T1000 (cell line): ENCODE results near the gene CUX1.
"Not testable (repeated sequence)": the region's sequence is repeated elsewhere in the genome, so short reads cannot be mapped to it uniquely, and the experiment has no call there.

ENCODE experiments used
- DNase-seq: peaks from one replicate; lab custom pipeline; 2025; ENCODE audit warnings: mixed read lengths; lab: John Stamatoyannopoulos, UW

CUX1 gene

DNA sequence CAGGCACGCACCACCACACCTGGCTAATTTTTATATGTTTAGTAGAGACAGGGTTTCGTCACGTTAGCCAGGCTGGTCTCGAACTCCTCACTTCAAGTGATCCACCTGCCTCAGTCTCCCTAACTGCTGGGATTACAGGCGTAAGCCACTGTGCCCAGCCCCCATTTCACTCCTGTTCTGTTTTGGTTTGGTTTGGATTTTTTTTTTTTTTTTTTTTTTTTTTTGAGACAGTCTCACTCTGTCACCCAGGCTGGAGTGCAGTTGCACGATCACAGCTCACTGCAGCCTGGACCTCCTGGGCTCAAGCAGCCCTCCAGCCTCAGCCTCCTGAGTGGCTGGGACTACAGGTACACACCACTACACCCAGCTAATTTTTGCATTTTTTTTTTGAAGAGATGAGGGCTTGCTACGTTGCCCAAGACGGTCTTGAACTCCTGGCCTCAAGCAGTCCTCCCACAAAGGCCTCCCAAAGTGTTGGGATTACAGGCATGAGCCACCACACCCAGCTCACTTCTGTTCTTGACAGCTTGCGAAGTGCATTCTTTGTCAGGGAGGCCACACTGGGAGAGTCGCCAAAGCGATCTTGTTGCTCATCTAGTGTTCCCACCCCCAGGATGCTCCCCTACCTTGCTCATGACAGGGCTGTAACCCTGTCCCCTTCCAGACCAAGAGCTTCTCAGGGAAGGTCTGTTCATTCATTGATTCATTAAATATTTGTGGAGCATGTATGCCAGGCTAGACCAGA, 229.1 kb downstream of the CUX1 start:
- DNase-seq, result no peak

DNA sequence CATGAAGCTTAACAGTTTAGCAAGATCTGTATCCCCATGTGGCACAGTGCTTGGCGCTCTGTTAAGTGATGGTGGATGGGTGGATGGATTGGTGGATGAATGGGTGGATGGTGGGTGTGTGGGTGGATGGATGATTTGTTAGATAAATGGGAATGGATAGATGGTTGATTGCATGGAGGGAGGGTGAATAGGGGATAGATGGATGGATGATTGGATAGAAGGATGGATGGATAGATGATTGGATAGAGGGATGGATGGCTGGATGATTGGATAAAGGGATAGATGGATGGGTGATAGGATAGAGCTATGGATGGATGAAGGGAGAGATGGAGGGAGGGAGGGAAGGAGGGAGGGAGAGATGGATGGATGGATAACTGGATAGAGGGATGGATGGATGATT, 229.7 kb downstream of the CUX1 start:
- no peak for DNase-seq

DNA sequence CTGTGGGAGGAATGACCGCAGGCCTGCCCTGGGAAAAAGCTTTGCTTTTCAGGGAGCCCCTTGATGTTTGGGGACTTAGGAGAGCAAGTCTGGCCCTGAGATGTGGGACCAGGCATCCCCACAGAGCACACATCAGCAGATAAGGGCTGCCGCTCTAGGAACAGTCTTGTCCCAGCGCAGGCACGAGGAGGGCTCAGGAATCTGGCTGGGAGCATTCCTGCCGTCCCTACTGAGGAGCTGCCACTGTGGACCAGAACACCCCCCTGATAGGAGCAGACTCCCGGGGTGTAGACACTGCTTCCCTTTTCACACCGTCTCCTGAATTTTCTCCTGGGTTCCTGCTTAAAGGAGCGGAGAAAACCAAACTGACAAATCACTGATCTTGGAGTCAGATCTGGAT, 232.3 kb downstream of the CUX1 start:
- no peak for DNase-seq

DNA sequence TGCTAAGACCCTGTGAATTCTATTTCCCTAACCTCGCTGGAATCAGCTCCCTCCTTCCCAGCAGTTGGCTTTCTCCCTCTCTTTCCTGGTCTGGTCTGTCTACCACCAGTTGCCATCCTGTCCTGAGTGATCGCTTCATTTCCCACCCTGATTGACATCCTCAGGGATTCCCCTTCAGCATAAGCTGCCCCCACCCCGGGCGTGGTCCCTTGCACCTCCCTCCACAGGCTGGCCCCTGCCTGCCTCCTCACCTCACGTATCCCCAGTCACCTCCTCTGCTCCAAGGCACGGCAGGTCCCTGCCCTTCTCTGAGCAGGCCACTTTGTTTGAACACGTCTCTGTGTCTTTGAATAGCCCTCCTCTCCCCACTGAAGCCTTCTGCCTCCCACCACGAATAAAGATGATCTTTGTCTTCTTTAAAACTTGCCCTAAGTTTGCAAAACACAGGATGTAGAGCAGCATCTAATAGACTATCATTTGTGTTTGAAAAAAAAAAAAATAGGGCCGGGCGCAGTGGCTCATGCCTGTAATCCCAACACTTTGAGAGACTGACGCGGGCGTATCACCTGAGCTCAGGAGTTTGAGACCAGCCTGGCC, 233.5 kb downstream of the CUX1 start:
- no peak for DNase-seq

DNA sequence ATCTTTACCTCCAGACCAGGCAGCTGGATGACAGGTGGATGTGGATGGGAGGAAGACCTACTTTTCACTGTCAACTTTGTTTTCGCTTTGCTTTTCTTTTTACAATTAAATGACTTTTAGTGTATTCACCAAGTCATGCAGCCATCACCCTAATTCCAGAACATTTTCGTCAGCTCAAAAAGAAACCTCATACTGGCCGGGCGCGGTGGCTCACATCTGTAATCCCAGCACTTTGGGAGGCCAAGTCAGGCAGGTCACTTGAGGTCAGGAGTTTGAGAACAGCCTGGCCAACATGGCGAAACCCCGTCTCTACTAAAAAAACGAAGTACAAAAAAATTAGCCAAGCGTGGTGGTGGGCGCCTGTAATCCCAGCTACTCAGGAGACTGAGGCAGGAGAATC, 234.3 kb downstream of the CUX1 start:
- not testable (repeated sequence) for DNase-seq

DNA sequence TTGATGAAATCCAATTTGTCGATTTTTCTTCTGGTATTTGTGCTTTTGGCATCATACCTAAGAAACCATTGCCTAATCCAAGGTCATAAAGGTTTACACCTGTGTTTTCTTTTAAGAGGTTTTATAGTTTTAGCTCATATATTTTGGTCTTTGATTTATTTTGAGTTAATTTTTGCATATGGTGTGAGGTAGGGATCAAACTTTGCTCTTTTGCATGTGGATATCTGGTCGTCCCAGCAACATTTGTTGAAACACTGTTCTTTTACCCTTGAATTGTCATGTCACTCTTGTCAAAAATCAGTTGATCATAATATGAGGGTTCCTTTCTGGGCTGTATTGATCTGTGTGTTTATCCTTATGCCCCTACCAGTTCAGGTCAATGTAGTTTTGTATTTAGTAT, 236.7 kb downstream of the CUX1 start:
- no peak for DNase-seq

DNA sequence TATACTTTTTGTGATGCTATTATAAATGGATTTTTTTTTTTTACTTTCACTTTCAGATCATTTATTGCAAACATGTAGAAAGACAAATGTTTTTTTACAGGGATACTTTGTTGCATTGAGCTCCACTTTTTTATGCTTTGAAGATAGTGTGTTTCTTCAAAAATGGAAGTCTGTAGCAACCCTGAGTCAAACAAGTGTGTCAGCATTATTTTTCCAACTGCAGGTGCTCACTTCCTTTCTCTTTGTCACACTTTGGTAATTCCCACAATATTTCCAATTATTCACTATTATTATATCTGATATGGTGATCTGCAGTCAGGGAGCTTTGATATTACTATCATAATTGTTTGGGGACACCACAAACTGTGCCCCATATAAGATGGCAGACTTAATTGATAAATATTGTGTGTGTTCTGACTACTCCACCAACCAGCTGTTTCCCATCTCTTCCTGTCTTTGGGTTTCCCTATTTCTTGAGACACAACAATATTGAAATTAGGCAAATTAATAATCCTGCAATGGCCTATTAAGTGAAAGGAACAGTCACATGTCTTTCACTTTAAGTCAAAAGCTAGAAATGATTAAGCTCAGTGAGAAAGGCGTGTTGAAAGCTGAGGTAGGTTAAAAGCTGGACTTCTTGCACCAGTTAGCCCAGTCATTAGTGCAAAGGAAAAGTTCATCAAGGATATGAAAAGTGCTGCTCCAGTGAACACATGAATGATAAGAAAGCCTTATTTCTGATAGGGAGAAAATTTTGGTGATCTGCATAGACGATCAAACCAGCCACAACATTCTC, 238.0 kb downstream of the CUX1 start:
- no peak for DNase-seq

DNA sequence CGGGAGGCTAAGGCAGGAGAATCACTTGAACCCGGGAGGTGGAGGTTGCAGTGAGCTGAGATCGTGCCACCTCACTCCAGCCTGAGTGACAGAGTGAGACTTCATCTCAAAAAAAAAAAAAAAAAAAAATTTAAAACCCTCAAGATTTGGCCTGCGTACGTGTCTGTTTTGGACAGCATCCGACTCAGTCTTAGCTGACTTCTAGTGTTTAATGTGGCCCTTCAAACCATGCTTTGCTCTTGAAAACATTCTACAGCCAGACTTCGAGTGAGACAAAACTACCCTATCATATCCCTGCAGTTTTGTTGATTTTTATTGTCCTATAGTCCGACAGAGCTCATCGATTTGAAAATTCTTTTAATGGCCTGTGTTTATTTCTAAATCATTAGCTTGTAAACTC, 242.1 kb downstream of the CUX1 start:
- no peak for DNase-seq

DNA sequence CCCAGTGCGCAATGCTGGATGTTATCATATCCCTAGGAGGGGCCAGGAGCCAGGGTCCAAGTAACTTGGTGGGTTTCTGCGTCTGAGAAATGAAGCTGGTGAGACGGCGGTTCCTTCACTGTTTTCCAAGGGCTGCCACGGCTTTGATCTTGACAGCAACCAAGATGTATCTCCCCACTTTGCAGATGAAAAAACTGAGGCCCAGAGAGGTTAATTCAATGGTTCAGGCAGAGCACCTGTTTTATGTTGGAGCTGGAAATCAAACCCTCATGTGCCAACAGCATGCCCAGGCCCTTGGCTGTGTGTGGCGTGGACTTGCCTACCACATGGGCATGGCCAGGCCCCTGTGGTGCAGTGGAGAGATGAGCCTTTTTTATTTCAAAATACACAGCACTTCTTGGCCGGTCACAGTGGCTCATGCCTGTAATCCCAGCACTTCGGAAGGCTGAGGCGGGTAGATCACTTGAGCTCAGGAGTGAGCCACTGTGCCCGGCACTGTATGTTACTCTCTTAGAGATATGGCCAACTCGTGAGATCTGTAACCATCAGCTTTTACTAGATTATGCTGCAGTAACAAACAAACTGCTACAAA, 244.0 kb downstream of the CUX1 start:
- no peak for DNase-seq

DNA sequence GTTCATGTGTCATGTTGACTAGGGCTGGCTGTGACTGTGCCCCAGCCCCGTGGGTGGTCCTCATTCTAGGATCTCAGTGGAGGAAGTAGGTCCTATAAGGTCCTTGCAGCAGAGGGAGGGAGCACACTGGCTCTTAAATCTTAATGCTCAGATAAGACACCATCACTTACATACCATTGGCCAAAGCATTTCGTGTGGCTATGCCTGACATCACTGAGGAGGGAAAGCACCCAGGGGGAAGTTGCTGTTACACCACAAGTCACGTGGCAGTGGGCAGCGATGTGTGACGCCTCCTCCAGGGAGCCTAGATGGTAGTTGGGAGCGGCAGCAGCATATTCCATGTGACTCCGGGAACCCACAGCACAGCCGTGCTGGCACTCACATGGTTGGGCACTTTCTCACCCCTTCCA, 244.6 kb downstream of the CUX1 start:
- no peak for DNase-seq

DNA sequence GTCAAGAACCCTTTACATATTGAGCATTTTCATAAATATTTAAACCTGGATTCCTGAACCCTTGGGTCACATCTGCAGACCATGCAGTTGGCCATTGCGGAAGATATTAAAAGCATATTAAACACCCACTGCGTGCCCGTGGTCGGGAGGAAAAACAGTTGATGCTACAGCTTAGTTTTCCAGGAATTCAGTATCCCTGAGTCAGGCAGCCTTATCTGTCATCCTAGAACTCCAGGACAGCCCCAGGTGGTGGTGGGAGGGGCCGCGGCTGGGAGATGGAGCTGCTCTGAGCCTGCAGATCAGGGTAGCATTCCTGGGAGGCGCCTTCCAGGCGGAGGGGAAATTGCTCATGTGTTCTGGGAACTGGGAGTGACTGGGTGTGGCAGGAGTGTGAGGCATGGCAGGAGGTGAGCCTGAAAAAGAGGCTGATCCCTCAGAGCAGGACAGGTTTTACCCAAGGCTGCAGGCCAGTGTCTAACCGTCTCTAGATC, 246.3 kb downstream of the CUX1 start:
- no peak for DNase-seq

DNA sequence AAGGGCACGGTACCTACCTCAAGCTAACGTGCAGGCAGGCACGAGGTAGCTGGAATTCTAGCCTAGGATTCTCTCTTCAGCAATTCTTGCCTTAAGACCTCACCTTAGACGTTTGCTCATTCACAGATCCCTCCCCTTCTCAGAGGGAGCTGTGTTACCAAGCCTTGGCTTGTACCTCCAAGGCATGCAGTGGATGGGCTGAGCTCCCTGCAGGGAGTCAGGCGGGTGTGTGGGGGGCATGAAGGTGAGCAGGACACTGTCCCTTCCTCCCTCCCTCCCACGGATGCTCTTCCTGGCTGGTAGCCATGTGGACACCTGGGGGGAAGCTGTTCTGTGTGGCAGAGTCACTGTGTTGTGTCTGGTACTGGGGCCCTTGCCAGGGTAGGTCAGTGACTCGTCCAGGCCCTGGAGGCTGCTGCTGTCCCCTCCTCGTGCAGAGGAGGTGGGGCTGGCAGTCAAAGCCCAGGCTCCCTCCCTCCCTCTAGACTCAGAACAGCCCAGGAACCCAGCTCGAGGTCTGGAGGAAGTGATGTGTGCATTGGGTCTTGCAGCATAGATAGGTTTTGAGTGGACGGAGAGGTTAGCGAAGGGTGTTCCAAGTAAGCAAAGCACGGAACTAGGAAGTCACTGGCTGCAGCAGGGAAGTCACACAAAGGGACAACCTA, 247.1 kb downstream of the CUX1 start:
- no peak for DNase-seq

DNA sequence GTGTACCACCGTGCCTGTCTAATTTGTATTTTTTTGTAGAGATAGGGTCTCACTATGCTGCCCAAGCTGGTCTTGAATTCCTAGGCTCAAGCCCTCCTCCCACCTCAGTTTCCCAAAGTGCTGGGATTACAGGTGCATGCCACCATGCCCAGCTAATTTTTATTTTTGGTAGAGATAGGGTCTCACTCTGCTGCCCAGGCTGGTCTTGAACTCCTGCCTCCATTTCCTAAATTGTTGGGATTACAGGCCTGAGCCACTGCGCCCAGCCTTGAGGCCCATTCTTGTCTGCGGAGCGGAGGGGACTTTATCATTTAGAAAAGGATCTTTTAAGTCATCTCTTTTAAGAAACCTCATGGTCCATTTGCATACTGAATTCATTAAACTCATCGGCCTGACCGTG, 247.8 kb downstream of the CUX1 start:
- no peak for DNase-seq

DNA sequence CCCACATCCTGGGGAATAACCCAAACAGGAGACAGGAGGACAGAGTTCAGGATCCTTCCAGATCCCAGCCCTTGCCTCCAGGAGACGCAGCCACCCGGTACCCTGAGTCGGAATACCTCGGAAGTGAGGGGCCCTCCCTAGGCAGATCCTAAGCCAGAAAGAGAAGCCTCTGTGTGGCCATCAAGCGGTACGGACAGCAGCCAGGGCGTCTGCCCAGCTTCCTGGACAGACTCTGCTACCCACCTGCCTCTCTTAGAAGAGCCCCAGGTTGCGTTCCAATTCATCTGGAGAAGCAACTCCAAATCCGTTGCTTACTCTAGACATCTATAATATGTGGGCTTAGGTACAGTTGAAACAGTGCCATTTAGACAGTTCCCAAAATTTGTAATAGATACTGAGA, 249.1 kb downstream of the CUX1 start:
- no peak for DNase-seq

DNA sequence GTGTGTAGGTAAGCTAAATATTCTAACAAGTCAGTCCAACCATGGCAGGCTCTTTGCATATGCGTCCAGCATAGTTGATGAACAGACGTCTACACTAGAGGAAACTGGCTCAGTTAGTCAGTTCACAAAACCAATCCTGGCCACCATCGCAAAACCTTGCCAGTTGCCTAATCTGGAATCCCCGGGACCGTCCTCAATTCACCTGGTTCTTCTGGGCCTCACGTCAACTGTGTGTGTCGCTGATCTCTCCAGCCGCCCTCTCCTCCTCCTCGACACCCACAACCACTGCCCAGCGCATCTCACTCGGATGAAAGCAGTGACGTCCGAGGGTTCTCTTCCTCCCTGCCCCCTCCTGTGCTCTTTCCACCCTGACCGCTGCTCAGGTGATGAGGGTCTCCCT, 251.4 kb downstream of the CUX1 start:
- DNase-seq, result no peak

DNA sequence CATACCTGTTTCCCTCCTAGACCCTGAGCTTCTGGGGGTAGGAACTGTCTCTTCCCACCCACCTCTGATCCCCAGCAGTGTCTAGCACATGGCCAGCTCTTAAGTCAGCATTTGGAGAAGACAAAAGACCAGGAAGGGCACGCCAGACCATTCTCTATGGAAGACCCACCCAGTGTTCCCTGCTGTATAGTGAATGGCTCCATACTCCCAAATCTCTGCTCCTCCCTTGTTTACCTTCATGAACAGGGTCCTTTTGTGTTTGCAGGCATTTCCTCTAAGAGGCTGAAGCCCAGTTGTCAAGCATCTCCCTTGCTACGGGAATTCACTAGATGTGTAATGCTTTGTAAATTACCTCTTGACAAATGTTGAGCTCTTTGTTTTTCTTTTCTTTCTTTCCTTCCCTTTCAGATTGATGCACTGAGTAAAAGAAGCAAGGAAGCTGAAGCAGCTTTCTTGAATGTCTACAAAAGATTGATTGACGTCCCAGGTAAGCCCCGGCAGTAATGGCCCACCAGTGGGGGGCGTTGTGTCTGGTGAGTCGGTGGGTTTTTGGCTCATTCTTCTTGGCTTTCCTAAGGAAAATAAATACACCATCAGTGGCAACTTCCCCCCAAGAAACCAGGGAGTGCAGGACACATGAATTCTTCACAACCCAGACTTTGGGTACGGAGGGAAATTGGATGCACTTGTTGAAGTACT, 252.7 kb downstream of the CUX1 start:
- DNase-seq, result no peak

DNA sequence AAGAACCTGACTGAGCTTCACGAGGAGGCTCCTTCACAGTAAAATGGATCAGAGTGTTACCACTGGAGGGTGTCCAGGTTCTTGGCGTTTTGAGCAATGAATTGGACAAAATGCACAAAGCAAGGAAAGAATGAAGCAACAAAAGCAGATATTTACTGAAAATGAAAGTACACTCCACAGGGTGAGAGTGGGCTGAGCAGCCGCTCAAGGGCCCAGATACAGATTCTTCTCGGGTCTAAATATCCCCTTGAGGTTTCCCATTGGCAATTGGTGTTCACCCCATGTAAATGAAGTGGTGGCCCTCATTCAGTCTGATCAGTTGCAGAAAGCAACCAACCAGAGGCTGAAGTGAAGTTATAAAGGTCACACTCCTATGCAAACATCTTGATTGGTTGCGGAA, 254.6 kb downstream of the CUX1 start:
- no peak for DNase-seq

DNA sequence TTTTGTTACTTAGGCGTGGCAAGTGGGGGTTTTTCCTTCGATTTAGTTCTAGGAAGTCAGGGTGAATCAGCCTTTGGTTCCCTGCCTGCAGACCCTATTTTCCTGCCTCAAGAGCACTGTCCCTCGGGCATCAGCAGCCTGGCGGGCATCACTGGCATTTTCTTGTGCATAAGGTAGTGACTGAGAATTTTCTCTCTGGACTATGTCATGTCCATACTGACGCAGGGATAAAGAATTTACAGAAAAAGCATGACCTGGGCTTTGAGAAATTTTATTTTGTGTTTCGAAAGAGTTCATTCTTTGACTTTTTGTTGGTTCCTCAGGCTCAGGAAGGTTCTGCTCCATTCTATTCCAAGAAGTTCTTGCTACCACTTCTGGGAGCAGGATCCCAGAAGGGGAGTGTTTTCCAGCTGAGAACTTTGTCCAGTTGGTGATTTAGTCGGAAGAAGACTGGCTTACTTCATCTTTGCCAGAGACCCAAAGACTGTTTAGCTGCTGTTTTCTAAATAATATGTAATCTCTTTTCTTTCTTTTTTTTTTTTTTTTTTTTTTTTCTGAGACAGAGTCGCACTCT, 255.3 kb downstream of the CUX1 start:
- DNase-seq, result no peak

DNA sequence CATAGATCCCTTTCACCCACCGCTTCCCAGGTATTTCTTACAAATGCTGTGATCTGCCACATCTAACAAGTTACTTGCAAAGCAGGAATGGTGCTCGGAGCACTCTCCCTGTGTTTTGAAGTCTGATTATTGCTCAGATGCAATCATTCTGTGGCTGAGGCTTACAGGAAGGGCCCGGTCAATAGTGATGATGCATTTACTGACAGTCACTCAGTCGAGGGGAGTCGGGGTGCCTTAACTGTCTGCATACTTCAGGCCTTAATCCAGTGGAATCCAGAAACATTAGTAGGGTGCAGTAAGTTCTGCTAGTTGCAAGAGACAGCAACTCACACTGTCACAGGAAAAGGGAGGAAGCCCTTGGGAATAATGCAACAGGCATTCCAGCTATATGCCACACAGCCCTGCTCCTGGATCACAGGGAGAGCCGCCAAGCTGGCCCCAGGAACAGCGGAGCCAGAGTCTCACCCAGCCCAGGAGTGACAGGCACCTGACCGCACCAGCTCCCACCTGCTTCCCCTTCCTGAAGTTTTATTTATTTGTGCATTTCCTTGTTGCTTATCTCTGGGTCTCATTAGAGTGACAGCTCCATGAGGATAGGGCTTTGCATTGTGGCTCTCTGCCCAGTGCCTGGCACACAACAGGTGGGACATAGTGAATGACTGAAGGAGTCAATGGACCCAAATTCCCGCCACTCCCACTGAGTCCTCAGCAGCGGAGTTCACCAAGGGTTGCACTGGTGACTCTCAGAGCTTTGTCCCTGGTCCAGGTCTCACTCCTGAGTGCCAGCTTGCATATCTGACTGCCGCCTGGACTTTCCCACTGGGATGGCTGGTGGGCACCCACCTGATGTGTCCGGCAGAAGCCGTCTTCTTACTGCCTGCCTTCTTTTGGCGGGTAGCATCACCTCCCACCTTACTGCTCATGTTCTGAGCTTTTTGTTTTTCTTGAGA, 256.8 kb downstream of the CUX1 start:
- no peak for DNase-seq

DNA sequence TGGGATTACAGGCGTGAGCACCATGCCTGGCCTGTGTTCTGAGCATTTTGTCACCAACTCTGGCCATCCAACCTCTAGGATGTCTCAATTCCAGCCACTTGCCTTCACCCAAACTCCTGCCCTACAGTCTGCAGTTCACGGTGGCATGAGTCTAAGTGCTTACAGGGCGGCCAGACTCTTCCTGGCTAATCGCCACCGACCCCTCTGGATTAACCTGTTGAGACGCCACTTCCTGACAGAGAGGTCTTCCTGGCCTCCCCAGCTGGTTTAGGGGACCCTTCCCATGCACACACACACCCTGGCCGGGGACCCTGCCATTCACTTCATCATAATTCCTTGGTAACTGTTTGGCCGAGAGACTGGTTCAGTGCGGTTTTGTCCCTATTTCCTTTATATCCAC, 257.7 kb downstream of the CUX1 start:
- DNase-seq, result no peak
